ENCODE results near the gene GPHN.
"Not testable (repeated sequence)": the region's sequence is repeated elsewhere in the genome, so short reads cannot be mapped to it uniquely, and the experiment has no call there.

Gene GPHN

DNA sequence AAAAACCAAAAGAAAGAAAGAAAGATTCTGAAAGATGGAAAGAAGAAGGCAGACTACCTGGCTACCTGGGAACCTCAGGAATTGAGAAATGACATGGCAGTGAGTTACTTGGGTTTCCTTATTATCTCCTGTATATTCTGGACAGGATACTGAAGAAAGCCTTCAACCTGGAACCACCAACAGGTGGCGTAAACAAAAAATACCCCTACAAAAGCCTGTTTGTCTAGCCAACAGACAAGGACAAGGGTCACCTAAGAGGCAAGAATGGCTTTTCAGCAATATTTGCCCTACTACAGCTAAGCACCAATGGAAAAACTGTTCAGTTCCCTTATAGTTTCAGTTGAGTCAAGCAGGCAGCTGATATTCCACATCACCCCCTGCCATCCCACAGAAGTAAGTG is 274.9 kb downstream of the GPHN start:
- TF ChIP-seq POLR2A (IDR thresholded peaks at IDR 0.05; ENCODE audit: low read depth, low read length), result no peak
- no peak for FAIRE-seq

DNA sequence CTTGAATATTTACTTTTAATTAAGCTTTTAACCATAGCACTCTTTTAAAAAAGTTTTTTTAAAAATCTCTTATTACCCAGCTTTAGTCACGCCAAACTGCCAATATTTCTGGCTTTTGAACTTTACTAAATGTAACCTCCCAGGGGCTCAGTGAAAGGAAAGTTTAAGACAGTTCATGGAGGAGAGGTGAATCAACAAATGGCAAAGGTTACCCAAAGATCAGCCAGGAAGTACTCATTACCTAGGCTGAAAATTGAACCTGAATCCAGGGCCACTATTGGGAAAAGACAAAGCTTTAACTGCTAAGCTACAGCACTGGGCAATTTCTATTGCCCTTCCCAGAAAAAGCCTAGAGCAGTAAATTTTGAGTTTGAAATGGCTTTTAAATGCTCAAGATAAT is 282.2 kb downstream of the GPHN start:
- FAIRE-seq (no peak), DNase-seq (ENCODE audit: insufficient read length, low spot score) (no peak)
- no peak for TF ChIP-seq POLR2A (IDR thresholded peaks at IDR 0.05; ENCODE audit: low read depth, low read length)

More for the DNA sequence above, 274.9 kb downstream of the GPHN start:
- DNase-seq (ENCODE audit: insufficient read length, low spot score), result no peak

DNA sequence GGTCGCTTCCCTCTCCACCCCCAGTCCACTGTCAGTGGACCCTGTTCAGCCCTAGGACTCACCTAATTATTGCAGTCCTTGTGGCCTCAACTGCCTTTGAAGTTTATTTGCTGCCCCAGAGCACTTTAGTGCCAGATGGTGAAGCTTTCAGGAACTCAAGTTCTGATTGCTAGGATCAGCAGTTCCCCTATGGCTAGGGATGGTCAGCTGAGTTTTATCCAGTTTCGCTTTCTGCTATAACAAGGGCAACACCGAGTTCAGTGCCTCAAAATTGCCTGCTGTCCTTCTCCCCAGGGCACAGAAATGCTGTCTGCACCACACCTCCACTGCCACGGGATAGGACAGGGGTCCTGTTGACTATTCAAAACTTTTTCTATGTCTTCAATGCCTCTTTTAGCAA is 295.0 kb downstream of the GPHN start:
- DNase-seq (ENCODE audit: insufficient read length, low spot score) (no peak), FAIRE-seq (no peak)
- TF ChIP-seq POLR2A (IDR thresholded peaks at IDR 0.05; ENCODE audit: low read depth, low read length), result no peak

DNA sequence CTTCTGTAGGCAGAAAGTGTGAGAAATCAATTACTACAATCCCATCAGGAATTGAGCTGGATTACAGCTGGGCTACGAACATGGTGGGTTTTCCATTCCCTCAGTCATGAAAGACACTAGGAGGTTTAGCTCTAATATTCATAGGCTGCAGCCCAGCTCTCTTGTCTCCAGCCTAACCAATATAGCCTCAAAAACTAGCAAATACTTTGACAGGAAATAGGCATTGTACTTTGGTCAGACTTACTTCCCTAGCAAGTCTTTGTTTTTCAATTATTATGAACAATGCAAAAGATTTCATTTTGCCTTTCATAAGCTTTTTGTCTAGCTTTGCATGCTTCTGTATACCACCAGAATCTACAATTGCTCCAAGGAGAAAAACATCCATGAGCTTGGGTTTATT is 296.2 kb downstream of the GPHN start:
- DNase-seq (ENCODE audit: insufficient read length, low spot score) (no peak), FAIRE-seq (no peak)
- TF ChIP-seq POLR2A (IDR thresholded peaks at IDR 0.05; ENCODE audit: low read depth, low read length), result no peak

DNA sequence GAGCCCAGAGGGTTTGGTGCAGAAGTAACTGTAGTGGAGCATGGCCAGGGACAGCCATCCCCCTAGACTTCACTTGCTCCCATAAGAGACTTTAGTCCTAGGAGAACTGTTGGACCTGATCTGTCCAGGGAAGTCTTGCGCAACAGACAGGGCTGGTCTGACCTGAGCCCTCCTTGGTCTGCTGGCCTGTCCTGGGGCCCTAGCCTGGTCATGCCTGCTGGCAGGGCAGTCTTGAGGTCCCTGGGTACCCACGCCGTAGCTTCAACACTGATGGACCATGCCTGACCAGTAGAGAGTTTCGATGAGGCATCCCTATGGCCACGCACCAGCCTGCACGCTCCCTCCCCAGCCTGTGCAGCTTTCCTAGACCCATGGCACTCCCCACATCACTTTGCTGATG is 305.7 kb downstream of the GPHN start:
- DNase-seq (ENCODE audit: insufficient read length, low spot score), result no peak
- TF ChIP-seq POLR2A (IDR thresholded peaks at IDR 0.05; ENCODE audit: low read depth, low read length), result no peak
- FAIRE-seq, result no peak

DNA sequence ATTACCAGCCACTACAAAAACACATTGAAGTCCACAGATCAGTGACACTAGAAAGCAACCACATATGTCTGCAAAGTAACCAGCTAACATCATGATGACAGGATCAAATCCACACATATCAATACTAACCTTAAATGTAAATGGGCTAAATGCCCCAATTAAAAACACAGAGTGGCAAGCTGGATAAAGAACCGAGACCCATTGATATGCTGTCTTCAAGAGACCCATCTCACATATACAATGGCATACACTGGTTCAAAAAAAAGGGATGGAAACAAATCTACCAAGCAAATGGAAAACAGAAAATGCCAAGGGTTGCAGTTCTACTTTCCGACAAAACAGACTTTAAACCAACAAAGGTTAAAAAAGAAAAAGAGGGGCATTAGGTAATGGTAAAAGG is 307.7 kb downstream of the GPHN start:
- FAIRE-seq, result no peak
- DNase-seq (ENCODE audit: insufficient read length, low spot score), result no peak
- TF ChIP-seq POLR2A (IDR thresholded peaks at IDR 0.05; ENCODE audit: low read depth, low read length), result no peak

DNA sequence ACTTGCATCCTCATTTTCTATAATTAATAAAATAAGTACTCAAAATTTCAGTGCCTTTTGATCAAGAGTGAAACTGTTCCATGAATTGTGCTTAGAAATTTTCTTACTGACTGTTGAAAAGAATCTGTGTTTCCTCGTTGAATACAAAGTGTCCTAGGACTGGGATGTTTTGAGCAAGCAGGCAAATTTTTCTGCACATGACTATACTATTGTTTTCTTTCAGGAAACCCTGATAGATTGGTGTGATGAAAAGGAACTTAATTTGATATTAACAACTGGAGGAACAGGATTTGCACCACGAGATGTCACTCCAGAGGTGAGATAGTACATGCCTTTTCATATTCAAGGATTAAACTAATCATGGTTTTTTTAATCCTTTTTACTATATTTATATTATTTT is 316.3 kb downstream of the GPHN start:
- TF ChIP-seq POLR2A (IDR thresholded peaks at IDR 0.05; ENCODE audit: low read depth, low read length), result no peak
- FAIRE-seq (no peak), DNase-seq (ENCODE audit: insufficient read length, low spot score) (no peak)

DNA sequence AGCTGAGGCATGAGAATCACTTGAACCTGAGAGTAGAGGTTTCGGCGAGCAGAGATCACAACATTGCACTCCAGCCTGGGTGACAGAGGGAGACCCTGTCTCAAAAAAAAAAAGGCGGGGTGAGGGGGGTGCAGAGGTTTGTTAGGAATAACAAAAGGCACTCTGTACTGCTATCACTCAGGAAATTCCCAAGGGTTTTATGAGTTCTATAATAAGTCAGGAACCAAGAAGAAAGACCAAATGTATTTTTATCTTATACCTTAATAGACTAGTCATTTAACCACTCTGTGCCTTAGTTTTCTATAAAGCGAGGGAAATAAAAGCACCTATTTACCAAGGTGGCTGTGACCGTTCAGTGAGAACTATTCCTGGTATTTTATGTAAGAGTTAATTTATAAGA is 319.2 kb downstream of the GPHN start:
- no peak for TF ChIP-seq POLR2A (IDR thresholded peaks at IDR 0.05; ENCODE audit: low read depth, low read length)
- DNase-seq (ENCODE audit: insufficient read length, low spot score), result no peak
- FAIRE-seq, result no peak

DNA sequence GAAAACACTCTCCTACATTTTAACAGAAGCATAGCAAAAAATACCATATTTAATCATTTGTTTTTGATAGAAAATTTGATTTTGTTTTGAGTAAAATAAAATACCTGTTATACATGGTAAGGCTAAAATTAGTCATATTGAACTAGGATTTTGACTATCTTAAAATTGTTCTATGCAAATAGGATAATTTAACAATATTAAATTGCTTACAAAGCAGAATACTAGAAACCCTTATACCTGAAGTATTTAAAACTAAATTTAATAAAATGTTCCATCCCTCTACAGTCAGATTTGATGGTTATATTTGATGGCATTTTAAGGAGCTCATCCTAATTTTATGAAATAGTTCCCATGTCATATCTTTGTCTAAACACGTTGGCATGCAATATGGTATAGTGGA is 323.2 kb downstream of the GPHN start:
- FAIRE-seq (no peak), DNase-seq (ENCODE audit: insufficient read length, low spot score) (no peak)
- TF ChIP-seq POLR2A (IDR thresholded peaks at IDR 0.05; ENCODE audit: low read depth, low read length), result no peak

DNA sequence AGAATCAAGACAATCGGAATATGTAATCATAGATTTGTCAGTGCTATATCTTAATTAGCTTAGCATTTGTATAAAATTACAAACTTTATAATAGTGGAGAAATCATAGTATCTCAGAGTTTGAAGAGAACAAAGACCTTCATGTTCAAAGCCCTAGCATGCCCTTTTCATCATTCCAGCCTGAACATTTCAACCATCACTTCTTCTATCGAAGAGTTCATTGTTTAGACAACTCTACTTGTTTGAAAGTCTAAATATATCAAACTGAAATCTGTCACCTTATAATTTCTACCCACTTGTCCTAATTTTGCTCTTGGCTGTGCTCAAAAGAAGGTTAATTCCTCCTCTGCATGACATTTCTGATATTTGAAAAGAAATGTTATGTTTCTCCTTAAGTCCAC is 325.9 kb downstream of the GPHN start:
- FAIRE-seq (no peak), DNase-seq (ENCODE audit: insufficient read length, low spot score) (no peak)
- no peak for TF ChIP-seq POLR2A (IDR thresholded peaks at IDR 0.05; ENCODE audit: low read depth, low read length)

DNA sequence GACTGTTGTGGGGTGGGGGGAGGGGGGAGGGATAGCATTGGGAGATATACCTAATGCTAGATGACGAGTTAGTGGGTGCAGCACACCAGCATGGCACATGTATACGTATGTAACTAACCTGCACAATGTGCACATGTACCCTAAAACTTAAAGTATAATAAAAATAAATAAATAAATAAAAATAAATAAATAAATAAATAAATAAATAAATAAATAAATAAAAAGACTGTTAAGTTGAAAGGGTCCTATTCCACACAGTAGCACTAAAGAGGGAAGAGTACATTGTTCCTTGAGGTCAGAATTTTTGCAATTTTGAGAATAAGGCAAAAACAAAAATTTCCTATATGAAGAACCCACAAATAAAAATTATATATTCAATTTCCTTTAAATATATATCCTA is 329.5 kb downstream of the GPHN start:
- DNase-seq (ENCODE audit: insufficient read length, low spot score); FAIRE-seq: not testable (repeated sequence)

DNA sequence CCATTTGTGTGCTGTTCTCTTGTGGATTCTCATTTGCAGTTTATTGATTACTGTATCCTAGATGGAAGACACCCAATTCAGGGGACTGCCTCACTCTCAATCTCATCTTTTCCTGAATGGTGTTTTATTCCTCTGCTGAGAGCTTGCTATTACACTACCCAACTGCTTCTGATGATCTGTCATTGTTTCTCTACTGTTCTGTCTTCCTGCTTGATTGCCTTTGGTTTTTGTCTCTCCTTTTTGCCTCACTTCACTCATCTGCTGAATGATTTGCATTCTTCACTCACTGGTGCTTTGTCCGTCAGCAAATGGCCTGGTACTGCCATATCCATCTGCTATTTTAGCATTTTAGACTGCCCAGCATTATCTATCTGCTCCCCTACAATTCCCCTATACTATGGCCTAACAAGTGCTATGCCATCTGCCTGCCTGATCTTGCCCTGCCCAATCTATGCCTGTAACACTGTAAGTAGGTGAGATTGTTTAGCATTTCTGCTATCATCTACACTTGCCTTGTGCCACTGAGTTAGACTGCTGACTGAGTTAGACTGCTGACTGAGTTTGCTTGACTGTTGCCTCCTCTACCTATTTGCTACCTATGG is 335.1 kb downstream of the GPHN start:
- DNase-seq (ENCODE audit: insufficient read length, low spot score) (no peak), FAIRE-seq (no peak)
- no peak for TF ChIP-seq POLR2A (IDR thresholded peaks at IDR 0.05; ENCODE audit: low read depth, low read length)

DNA sequence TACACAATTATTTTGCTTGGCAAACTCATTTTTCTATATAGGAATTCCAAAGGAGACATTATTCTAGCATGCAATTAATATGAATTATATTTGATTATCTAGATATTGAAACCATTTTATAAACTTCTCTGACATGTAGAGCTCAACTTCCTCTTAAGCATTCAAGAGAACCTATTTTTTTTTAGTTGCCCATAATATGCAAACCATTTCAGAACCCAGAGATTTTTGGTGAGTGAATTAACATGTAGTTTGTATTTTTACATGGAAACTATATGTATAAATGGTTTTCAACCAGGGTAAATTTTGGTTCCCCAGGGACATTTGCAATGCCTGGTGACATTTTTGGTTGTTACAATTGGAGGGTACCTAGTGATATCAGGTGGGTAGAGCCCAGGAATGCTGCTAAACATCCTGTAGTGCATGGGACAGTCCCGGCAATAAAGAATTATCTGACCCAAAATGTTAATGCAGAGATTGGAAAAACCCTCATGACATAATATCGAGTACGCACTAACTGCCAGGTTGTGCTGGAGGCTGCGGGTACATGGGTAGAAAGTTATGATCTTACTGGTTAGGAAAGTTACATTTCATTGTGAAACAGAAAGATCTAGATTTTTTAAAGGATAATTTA is 342.4 kb downstream of the GPHN start:
- no peak for FAIRE-seq
- no peak for TF ChIP-seq POLR2A (IDR thresholded peaks at IDR 0.05; ENCODE audit: low read depth, low read length)
- DNase-seq (ENCODE audit: insufficient read length, low spot score), result no peak

DNA sequence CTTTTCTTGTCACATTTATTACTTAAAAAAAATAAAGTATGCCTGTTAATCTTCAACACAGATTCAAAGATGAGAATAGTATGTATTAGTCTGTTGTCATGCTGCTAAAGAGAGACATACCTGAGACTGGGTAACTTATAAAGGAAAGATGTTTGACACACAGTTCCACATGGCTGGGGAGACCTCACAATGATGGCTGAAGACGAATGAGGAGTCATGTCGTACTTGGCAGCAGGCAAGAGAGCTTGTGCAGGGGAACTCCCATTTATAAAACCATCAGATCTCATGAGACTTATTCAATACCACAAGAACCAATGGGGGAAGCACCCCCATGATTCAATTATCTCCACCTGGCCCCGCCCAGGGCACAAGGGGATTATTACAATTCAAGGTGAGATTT is 345.4 kb downstream of the GPHN start:
- no peak for DNase-seq (ENCODE audit: insufficient read length, low spot score)
- TF ChIP-seq POLR2A (IDR thresholded peaks at IDR 0.05; ENCODE audit: low read depth, low read length), result no peak
- no peak for FAIRE-seq

DNA sequence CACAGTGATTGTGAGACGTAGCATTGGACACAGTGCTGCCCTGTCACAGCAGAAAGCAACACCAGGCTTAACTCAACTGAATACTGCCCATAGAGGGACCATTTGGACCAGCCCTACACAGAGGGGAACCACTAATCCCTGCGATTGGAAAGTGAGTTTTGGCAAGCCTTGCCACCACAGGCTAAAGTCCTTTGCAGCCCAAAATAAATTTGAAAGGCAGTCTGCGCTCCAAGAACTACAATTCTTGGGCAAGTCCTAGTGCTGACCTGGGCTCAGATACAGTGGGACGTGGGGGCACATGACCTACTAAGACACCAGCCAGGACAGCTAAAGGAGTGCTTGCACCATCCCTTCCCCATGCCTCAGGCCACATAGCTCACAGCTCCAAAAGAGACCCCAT is 349.9 kb downstream of the GPHN start:
- DNase-seq (ENCODE audit: insufficient read length, low spot score) (no peak), FAIRE-seq (no peak)
- TF ChIP-seq POLR2A (IDR thresholded peaks at IDR 0.05; ENCODE audit: low read depth, low read length), result no peak

All from H54 (cell line).